ENCODE results near the gene TEX30.
"Not testable (repeated sequence)": the region's sequence is repeated elsewhere in the genome, so short reads cannot be mapped to it uniquely, and the experiment has no call there.

The TEX30 gene

DNA sequence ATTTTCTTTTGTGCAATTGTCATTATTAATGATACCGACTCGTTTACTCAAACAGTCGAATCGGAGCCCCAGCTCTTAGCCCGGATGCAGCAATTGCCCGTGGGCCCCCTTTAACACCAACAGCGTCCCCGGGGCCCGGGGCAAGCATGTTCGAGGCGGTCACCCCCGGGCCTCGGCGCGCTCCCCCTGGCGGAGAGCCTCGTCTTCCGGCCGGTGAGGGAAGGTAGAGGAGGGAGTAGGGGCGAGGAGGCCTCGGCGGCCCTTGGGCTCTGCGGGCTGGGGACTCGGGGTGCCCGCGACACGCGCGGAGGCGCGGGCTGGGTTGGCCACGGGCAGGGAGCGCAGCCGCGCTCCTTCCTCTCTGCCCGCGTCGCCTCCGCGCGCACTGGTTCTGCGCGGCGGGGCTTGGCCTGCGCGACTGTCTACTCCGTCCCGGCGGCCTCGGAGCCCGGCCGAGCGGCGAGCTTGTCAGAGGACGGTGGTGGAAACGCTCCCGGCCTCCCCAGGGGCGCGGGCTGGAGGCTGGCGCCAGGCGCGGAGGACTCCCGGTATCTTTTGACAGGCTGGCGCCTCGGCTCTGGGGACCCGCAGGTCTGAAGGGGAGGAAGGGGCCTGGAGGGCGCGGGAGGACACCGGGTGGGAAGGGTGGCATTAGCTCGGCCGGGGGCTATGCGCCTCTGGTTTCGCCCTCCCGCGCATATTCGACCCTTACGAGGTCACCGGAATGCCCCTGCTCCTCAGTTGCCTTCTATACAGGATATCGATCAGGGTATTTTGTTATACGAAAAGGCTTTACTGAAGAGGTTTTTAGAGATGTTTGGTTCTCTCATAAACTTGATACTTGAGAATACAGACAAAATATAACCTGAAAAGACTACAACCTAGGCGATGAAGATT is 26.8 kb upstream of the TEX30 start:
- H3K4me3 ChIP-seq (ENCODE audit: low read length), result peak overlapping the region; percentile 87
- peak overlapping the region; percentile 48 for H3K9ac ChIP-seq (ENCODE audit: low read depth, low read length)
- WGBS, result 2% methylated on average over 79 of the region's 81 CpGs
- H3K4me1 ChIP-seq (ENCODE audit: insufficient read depth, low read length), result 0 out of 2 replicates have a peak, but pooled peaks cover 8% of the 10 kb centered on the region
- H3K27me3 ChIP-seq (ENCODE audit: insufficient read depth, low read length), result peaks cover 41% of the 10 kb centered on the region
- no peak overlapping the region for H3K27ac ChIP-seq (ENCODE audit: low read depth, low read length)
- no peaks in the 10 kb centered on the region for H3K9me3 ChIP-seq (ENCODE audit: insufficient read depth, low read depth, low read length)
- H3K36me3 ChIP-seq (ENCODE audit: insufficient read depth, low read length), result no peaks in the 10 kb centered on the region

DNA sequence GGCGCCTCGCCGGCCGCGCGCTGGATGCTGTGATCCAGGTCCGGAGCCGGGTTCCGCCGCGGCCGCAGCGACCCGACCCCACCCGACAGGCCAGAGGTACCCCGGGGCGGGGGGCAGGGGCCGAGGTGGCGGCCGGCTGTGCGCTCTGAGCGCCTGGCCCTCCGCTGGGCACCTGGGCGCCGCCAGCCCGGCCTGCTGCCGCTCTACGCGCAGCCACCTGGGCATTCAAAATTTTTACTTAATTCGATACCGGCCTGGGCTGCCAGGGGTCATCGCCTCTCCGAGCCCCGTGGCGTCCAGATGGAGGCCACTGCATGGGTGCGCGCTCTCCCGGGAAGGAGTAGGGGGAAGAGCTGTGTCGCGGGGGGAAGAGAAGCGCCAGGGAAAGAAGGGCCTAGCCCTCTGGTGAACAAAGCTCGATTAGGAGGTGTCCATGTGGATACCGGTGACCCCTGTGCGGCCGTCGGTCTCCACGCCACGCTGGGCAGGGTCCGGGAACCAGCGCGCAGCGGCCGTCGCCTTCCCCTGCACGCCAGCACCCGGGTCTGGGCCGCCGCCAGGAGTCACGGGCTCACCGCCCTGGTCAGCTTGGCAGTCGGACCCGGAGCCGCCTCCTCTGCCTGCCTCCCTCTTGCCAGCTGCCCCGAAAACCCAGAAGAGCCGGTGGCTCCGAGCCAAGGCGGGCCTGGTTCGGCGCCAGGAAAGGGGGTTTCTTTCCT is 26.0 kb upstream of the TEX30 start:
- Histone ChIP-seq H3K36me3 (ENCODE audit: insufficient read depth, low read length) (no peaks in the 10 kb centered on the region), H3K4me3 (ENCODE audit: low read length) (peak overlapping the region; percentile 87), H3K4me1 (ENCODE audit: insufficient read depth, low read length) (peaks cover 9% of the 10 kb centered on the region; the same call in 1 of the 2 replicates), H3K9ac (ENCODE audit: low read depth, low read length) (0 out of 2 replicates have a peak overlapping the region, but pooled peaks have one; percentile 37), H3K9me3 (ENCODE audit: insufficient read depth, low read depth, low read length) (no peaks in the 10 kb centered on the region), H3K27me3 (ENCODE audit: insufficient read depth, low read length) (peaks cover 41% of the 10 kb centered on the region), H3K27ac (ENCODE audit: low read depth, low read length) (no peak overlapping the region)
- under 1% methylated on average over 67 of the region's 69 CpGs for WGBS

DNA sequence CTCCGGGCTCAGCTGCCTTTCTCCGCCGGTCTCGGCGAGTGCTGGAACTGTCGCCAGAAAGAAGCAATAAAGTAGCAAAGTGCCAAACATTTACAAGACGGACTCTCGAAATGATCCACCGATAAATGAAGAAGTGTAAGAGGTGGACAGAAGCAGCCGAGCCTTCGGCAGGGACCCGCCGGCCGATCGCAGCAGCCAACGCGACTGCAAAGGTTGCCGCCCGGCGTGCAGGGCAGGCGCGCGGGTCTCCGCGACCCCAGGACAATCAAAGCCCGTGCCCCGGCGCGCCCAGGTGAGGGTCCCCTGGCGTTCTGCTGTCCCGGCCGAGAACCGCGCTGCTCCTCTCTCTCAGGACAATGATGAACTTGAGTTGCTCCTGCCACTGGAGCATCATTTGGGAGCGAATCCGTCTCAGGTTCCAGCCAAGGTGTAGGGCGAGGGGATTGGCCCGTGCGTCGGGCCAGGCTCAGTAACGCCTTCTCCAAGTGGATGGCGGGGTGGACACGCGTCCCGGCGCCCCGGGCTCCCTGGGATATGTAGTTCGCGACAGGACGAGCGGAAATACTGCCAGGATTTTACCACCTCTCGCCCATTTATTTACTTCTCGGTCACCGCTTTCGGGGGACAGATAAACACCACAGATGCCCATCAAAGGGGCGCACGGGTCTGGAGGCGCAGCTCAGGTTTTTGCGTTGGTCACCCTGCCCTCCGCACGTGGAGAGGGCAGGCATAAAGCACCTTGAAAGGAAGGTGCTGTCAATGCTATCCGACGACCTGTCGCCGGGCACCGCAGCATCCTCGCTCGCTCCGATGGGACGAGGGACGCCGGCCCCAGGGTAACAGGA is 25.2 kb upstream of the TEX30 start, which contains the start of the genes BIVM and POGLUT2:
BIVM (plus strand) TSS at position 539 of the 845 bp plus-strand sequence. CDS start 8,149 bp downstream, outside the sequence.
POGLUT2 (minus strand) TSS at position 396 of the 845 bp plus-strand sequence; CDS start at position 90, 306 bp downstream.
- Histone ChIP-seq H3K4me1 (ENCODE audit: insufficient read depth, low read length) (peaks cover 11% of the 10 kb centered on the region; the same call in 1 of the 2 replicates), H3K27me3 (ENCODE audit: insufficient read depth, low read length) (peaks cover 41% of the 10 kb centered on the region), H3K9me3 (ENCODE audit: insufficient read depth, low read depth, low read length) (no peaks in the 10 kb centered on the region), H3K9ac (ENCODE audit: low read depth, low read length) (peak within 1 kb of the TSS; percentile 55; the same call in 1 of the 2 replicates), H3K36me3 (ENCODE audit: insufficient read depth, low read length) (no peaks in the 10 kb centered on the region), H3K27ac (ENCODE audit: low read depth, low read length) (no peak within 1 kb of the TSS), H3K4me3 (ENCODE audit: low read length) (peak within 1 kb of the TSS; percentile 87)
- WGBS, result under 1% methylated on average over 72 of the region's 72 CpGs

DNA sequence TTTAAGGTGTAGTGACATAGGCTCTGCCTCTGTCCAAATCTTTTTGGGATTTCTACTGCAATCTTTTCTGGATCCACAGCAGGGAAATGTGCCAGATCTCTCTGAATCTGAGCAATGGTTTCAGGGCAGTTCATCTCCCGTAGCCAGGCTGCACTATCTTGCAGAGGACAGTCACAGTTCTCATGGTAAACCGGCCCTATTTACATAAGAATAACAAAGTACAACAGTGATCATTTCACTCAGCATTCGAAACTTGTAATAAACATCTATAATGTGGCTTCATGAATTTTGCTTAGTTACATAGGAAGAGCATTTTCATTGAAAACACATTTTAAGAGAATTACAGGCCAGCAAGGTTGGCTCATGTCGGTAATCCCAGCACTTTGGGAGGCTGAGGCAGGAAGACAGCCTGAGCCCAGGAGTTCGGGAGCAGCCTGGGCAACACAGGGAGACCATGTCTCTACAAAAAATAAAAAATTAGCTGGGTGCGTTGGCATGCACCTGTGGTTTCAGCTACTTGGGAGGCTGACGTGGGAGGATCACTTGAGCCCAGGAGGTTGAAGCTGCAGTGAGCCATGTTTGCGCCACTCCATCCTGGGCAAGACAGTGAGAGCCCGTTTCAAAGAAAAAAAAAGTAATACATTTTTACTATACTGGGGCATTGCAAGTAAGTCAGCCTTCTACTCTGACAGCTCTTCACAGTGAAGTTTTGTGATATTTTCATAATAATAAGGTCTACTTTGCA is 20.2 kb upstream of the TEX30 start:
- Histone ChIP-seq H3K4me3 (ENCODE audit: low read length) (peak overlapping the region; percentile 1; the same call in 1 of the 2 replicates), H3K9me3 (ENCODE audit: insufficient read depth, low read depth, low read length) (no peaks in the 10 kb centered on the region), H3K27ac (ENCODE audit: low read depth, low read length) (peak overlapping the region; percentile 68; the same call in 1 of the 2 replicates), H3K27me3 (ENCODE audit: insufficient read depth, low read length) (peaks cover 13% of the 10 kb centered on the region), H3K4me1 (ENCODE audit: insufficient read depth, low read length) (peaks cover 17% of the 10 kb centered on the region), H3K36me3 (ENCODE audit: insufficient read depth, low read length) (peaks cover 21% of the 10 kb centered on the region), H3K9ac (ENCODE audit: low read depth, low read length) (peak overlapping the region; percentile 24; the same call in 1 of the 2 replicates)
- WGBS, result 47% methylated on average over 7 of the region's 9 CpGs

DNA sequence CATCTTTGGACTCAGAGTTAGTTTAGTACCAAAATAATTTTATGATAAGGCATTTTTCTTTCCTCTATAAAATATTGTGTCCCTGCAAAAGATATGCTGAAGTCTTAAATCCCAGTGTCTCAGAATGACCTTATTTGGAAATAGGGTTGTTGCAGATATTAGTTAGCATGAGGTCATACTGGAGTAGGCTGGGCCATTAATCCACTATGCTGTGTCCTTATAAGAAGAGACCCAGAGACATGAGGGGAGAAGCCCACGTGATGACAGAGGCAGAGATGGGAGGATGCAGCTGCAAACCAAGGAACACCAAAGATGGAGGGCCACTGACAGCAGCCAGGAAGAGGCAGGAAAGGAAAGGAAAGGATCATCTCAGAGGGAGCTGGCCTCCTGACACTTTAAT is 18.8 kb upstream of the TEX30 start:
- Histone ChIP-seq H3K9me3 (ENCODE audit: insufficient read depth, low read depth, low read length) (no peaks in the 10 kb centered on the region), H3K36me3 (ENCODE audit: insufficient read depth, low read length) (peaks cover 32% of the 10 kb centered on the region), H3K27ac (ENCODE audit: low read depth, low read length) (no peak overlapping the region), H3K9ac (ENCODE audit: low read depth, low read length) (no peak overlapping the region), H3K27me3 (ENCODE audit: insufficient read depth, low read length) (no peaks in the 10 kb centered on the region; the same call in 1 of the 2 replicates), H3K4me1 (ENCODE audit: insufficient read depth, low read length) (peaks cover 13% of the 10 kb centered on the region), H3K4me3 (ENCODE audit: low read length) (no peak overlapping the region)
- WGBS, result 87% methylated on average over 1 of the region's 1 CpG

DNA sequence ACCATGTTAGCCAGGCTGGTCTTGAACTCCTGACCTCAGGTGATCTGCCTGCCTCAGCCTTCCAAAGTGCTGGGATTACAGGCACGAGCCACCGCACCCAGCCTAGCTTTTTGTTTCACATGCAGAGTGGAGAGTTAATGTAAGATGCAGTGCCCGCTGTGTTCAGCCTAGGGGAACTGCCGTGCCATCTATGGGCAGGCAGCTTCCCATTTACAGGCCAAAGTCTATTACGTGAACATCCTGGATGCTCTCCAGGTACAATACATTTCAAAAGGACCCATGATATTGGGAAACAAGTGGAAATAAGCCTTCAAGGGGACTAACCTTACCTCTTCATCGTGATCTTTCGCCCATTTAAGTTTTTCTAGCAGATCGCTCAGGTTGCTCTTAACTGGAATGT is 15.1 kb upstream of the TEX30 start:
- WGBS, result 97% methylated on average over 8 of the region's 8 CpGs
- Histone ChIP-seq H3K9me3 (ENCODE audit: insufficient read depth, low read depth, low read length) (no peaks in the 10 kb centered on the region), H3K9ac (ENCODE audit: low read depth, low read length) (no peak overlapping the region), H3K27ac (ENCODE audit: low read depth, low read length) (no peak overlapping the region), H3K4me1 (ENCODE audit: insufficient read depth, low read length) (peaks cover 14% of the 10 kb centered on the region; the same call in 1 of the 2 replicates), H3K4me3 (ENCODE audit: low read length) (no peak overlapping the region), H3K27me3 (ENCODE audit: insufficient read depth, low read length) (no peaks in the 10 kb centered on the region), H3K36me3 (ENCODE audit: insufficient read depth, low read length) (peaks cover 44% of the 10 kb centered on the region)

DNA sequence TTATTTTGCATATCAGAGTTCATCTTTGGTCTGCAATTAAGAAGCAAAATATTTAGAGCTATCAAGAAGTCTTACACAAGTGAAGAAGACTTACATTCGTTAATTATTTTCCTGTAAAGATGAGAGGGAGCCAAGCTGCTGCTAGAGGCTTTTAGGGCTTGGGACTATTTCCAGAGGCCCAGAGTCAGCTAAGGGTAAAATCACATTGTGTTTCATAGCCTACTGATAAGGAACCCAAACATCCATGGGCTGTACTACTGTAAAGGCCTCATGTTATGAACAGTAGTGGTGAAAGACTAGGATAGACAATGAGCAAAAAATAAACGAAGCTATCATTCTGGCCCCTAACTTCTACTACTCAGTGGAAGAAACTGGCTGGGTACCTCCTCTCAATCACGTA is 10.9 kb upstream of the TEX30 start:
- Histone ChIP-seq H3K9me3 (ENCODE audit: insufficient read depth, low read depth, low read length) (peaks cover 7% of the 10 kb centered on the region; the same call in 1 of the 2 replicates), H3K4me1 (ENCODE audit: insufficient read depth, low read length) (0 out of 2 replicates have a peak, but pooled peaks cover 6% of the 10 kb centered on the region), H3K36me3 (ENCODE audit: insufficient read depth, low read length) (peaks cover 29% of the 10 kb centered on the region), H3K9ac (ENCODE audit: low read depth, low read length) (no peak overlapping the region), H3K4me3 (ENCODE audit: low read length) (no peak overlapping the region), H3K27me3 (ENCODE audit: insufficient read depth, low read length) (no peaks in the 10 kb centered on the region), H3K27ac (ENCODE audit: low read depth, low read length) (no peak overlapping the region)
- 95% methylated on average over 3 of the region's 3 CpGs for WGBS

DNA sequence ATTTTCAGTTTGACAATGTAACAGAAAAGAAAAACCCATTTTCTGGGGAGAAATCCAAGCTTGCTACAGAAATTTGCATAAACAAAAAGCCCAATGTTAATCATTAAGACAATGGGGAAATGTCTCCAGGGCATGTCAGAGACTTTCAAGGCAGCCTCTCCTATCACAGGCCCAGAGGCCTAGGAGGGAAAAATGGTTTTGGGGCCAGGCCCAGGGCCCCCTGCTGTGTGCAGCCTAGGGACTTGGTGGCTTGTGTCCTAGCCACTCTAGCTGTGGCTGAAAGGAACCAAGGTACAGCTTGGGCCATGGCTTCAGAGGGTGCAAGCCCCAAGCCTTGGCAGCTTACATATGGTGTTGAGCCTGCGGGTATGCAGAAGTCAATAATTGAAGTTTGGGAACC is 8.0 kb upstream of the TEX30 start:
- H3K9me3 ChIP-seq (ENCODE audit: insufficient read depth, low read depth, low read length), result peaks cover 7% of the 10 kb centered on the region; the same call in 1 of the 2 replicates
- 94% methylated on average over 1 of the region's 1 CpG for WGBS
- H3K27ac ChIP-seq (ENCODE audit: low read depth, low read length), result no peak overlapping the region

DNA sequence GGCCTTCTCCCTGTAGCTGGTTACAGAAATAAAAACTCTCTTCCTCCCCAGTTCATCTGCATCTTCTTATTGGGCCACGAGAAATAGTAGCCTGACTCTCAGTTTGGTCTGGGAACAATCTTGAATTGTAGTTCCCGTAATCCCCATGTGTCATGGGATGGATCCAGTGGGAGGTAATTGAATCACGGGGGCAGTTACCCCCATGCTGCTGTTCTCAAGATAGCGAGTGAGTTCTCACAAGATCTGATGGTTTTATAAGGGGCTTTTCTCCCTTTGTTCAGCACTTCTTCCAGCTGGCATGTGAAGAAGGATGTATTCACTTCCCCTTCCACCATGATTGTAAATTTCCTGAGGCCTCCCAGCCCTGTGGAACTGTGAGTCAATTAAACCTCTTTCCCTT is 7.1 kb upstream of the TEX30 start:
- not testable (repeated sequence) for H3K9ac ChIP-seq (ENCODE audit: low read depth, low read length); H3K27me3 ChIP-seq (ENCODE audit: insufficient read depth, low read length); H3K27ac ChIP-seq (ENCODE audit: low read depth, low read length); H3K9me3 ChIP-seq (ENCODE audit: insufficient read depth, low read depth, low read length); H3K4me1 ChIP-seq (ENCODE audit: insufficient read depth, low read length); H3K4me3 ChIP-seq (ENCODE audit: low read length); H3K36me3 ChIP-seq (ENCODE audit: insufficient read depth, low read length)
- WGBS, result 92% methylated on average over 4 of the region's 4 CpGs

More for the DNA sequence above, 8.0 kb upstream of the TEX30 start:
- peaks cover 13% of the 10 kb centered on the region; the same call in 1 of the 2 replicates for H3K36me3 ChIP-seq (ENCODE audit: insufficient read depth, low read length)
- H3K4me1 ChIP-seq (ENCODE audit: insufficient read depth, low read length), result 0 out of 2 replicates have a peak, but pooled peaks cover 6% of the 10 kb centered on the region
- H3K27me3 ChIP-seq (ENCODE audit: insufficient read depth, low read length), result no peaks in the 10 kb centered on the region
- H3K4me3 ChIP-seq (ENCODE audit: low read length), result no peak overlapping the region
- H3K9ac ChIP-seq (ENCODE audit: low read depth, low read length), result no peak overlapping the region

Data from HUES64 (cell line).